Activated naive CD8-positive, alpha-beta T cell treated with anti-CD3 and anti-CD28 coated beads, Interleukin-2, amount 10 ng/mL, durations not matched to agents 7 days and 5 days (primary cell): ENCODE measurements around the gene TRAF2. TPM values are rescaled to one million over a fixed set of nuclear protein-coding genes. Genes with fewer than 3 reads are reported as not detected.

Experiments used
- ATAC-seq: fragments of 150-1000 bp; cut with Tn5 transposase; one replicate; pipeline ENCODE4 v1.10.0; 2021; ENCODE audit warnings: low read depth, moderate library complexity
- POLR2A ChIA-PET: fragments of 350-600 bp; sonication (Branson Sonifier 250); formaldehyde crosslinking; loops from one replicate; lab custom pipeline; 2021; ENCODE audit warnings: antibody characterized with exemption; lab: Charles Lee
- DNase-seq: peaks from one replicate; pipeline ENCODE4 v3.0.0; 2021
- H3K27ac Mint-ChIP-seq: one replicate; pipeline ENCODE4 v1.8.0; 2022; ENCODE audit warnings: mild to moderate bottlenecking, mixed read lengths
- H3K27me3 Mint-ChIP-seq: one replicate; pipeline ENCODE4 v1.8.0; 2022; ENCODE audit warnings: mild to moderate bottlenecking, moderate library complexity, mixed read lengths
- H3K36me3 Mint-ChIP-seq: one replicate; pipeline ENCODE4 v1.8.0; 2021; ENCODE audit warnings: mild to moderate bottlenecking, mixed read lengths
- H3K4me1 Mint-ChIP-seq: one replicate; pipeline ENCODE4 v1.8.0; 2021; ENCODE audit warnings: mixed read lengths
- H3K4me3 Mint-ChIP-seq: one replicate; pipeline ENCODE4 v1.8.0; 2022; ENCODE audit warnings: mild to moderate bottlenecking, moderate library complexity, mixed read lengths
- H3K9me3 Mint-ChIP-seq: one replicate; pipeline ENCODE4 v1.8.0; 2021; ENCODE audit warnings: mixed read lengths
- total RNA-seq, 2 experiments: library from RNA; stranded (reverse); gene quantifications; one replicate each; pipeline ENCODE4 v1.2.3, GENCODE V29; 2021

TRAF2 gene
- total RNA-seq, 2 experiments from 2014 or later, result 44.0 to 52.1 TPM

DNA sequence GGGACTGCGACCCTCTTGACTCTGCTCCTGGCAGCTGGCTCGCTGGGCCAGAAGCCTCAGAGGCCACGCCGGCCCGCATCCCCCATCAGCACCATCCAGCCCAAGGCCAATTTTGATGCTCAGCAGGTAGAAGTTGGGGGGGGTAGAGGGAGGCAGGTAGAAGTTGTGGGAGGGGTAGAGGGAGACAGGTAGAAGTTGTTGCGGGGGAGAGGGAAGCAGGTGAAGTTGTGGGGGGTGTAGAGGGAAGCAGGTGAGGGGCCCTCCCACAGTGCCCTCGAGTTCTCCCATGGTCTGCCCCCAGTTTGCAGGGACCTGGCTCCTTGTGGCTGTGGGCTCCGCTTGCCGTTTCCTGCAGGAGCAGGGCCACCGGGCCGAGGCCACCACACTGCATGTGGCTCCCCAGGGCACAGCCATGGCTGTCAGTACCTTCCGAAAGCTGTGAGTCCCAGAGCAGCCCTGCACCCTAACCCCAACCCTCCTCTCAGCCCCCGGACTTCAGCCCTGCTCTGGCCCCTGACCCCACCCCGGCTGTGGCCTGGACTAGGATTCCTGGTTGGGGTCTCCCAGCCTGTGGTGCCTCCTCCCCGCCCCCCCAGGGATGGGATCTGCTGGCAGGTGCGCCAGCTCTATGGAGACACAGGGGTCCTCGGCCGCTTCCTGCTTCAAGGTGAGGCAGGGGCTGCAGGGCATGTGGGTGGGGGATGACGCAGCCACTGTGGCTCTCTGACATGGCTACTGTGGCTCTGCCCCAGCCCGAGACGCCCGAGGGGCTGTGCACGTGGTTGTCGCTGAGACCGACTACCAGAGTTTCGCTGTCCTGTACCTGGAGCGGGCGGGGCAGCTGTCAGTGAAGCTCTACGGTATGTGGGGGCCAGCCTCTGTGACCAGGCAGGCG is 59.3 kb downstream of the TRAF2 start:
- no peaks in the 10 kb centered on the region for H3K27me3 Mint-ChIP-seq
- POLR2A ChIA-PET, result interaction anchor here (0.6 to 2.1 kb wide), 3 partner anchors 17 to 51 kb away, joined by 3 to 8 read pairs (median 4); partner anchors contain the start of gene CLIC3
- peak overlapping the region; percentile 86 for H3K27ac Mint-ChIP-seq

DNA sequence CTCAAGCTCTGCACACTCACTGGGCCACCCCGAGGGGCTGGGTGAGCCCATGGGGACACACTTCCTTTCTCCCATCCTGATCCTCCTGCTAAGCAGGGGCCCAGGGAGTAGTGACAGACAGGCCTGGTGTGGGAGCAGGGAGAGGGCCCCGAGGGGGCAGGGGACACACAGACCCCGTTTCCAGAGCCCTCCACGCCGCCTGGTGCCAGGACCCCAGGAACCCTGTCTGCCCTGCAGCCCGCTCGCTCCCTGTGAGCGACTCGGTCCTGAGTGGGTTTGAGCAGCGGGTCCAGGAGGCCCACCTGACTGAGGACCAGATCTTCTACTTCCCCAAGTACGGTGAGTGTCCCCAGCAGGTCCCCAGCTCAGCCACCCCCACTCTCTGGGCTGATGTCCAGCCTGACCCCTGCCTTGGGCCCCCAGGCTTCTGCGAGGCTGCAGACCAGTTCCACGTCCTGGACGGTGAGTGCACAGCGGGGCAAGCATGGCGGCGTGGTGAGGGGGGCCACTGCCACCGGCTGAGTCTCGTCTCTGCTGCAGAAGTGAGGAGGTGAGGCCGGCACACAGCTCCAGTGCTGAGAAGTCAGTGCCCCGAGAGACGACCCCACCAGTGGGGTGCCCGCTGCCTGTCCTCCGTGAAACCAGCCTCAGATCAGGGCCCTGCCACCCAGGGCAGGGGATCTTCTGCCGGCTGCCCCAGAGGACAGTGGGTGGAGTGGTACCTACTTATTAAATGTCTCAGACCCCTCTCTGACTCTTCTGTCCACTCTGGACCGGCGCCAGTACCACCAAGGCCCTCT is 60.1 kb downstream of the TRAF2 start:
- no peak overlapping the region for H3K4me3 Mint-ChIP-seq
- DNase-seq (no peak), ATAC-seq (no peak)
- peaks cover 3% of the 10 kb centered on the region for H3K36me3 Mint-ChIP-seq
- peaks cover 4% of the 10 kb centered on the region for H3K4me1 Mint-ChIP-seq
- POLR2A ChIA-PET, result no interaction called here
- H3K27me3 Mint-ChIP-seq, result no peaks in the 10 kb centered on the region
- no peak overlapping the region for H3K27ac Mint-ChIP-seq
- H3K9me3 Mint-ChIP-seq, result no peaks in the 10 kb centered on the region

More for the DNA sequence above, 59.3 kb downstream of the TRAF2 start:
- Mint-ChIP-seq H3K36me3 (peaks cover 3% of the 10 kb centered on the region), H3K4me3 (no peak overlapping the region), H3K4me1 (peaks cover 4% of the 10 kb centered on the region), H3K9me3 (no peaks in the 10 kb centered on the region)
- DNase-seq, result no peak
- no peak for ATAC-seq

DNA sequence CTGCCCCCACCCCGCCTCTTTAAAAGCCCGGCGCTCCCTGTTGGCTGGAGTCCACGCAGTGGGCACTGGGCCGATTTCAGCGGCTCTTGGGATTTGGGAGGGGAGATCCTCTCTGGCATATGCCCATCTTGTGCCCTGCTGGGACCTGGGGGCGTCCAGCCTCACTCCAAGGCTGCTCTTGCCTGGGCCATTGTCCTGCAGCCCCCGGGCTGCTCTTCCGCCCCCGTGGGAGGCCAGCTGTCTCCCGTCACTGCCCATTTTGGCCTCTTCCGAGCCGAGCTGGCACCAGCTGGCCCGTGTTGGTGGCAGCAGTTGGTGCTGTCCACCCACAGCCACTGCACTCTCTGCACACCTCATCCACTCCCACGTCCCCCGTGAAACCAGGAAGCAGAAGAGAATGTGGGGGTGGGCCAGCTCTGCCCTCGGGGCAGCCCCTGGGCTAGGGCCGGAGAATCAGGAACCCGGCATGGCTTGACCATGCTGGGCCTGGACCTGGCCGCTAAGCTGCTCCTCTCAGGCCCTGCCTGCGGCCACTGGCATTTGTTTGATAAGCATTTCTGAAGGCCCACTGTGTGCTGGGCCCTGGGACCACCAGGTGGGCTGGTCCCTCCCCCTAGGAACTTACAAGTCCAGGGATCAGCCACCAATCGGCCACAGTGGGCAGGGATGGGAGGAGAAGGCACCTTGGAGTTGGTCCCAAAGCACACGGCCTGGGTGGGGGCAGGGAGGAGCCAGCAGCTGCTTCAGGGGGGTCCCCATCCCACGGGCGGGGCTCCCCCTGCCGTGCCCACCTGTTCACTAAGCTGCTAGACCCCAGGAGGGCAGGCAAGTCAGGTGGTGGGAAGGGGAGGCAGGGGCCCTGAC is 60.9 kb downstream of the TRAF2 start:
- DNase-seq (no peak), ATAC-seq (no peak)
- H3K27ac Mint-ChIP-seq, result peak overlapping the region; percentile 21
- H3K4me3 Mint-ChIP-seq, result no peak overlapping the region
- POLR2A ChIA-PET, result interaction anchor here (0.9 to 1.5 kb wide), 8 partner anchors 28 to 139 kb away, joined by 3 to 15 read pairs (median 4); partner anchors contain the start of genes CLIC3, MAN1B1 and TRAF2
- H3K9me3 Mint-ChIP-seq, result no peaks in the 10 kb centered on the region
- no peaks in the 10 kb centered on the region for H3K36me3 Mint-ChIP-seq
- H3K27me3 Mint-ChIP-seq, result no peaks in the 10 kb centered on the region
- H3K4me1 Mint-ChIP-seq, result peaks cover 4% of the 10 kb centered on the region

DNA sequence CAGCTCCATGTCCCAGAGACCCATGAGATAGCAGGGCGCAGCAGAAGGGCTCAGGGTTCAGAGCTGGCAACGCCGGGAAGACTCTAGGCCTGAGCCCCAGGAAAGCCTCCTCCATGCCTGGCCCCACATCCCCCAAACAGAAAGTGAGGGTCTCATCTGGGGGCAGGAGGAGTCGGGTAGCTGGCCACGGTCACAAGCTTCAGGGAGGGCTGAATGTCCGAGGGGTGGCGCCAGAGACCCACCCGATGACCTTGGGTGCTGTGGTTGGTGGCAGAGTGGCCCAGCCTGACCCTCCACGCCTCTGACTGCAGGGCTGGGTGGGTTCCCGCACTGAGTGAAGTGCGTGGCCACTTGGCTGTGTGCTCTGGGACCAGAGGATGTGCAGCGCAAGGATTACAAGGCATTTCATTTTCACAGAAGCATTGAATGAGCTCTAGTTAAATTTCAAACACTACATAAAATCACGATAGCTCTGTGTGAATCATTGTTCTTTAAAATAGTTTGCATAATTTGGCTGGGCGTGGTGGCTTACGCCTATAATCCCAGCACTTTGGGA is 61.7 kb downstream of the TRAF2 start:
- Mint-ChIP-seq H3K27ac (peak overlapping the region; percentile 51), H3K4me1 (peaks cover 4% of the 10 kb centered on the region), H3K4me3 (peak overlapping the region; percentile 8), H3K27me3 (no peaks in the 10 kb centered on the region), H3K36me3 (no peaks in the 10 kb centered on the region), H3K9me3 (no peaks in the 10 kb centered on the region)
- POLR2A ChIA-PET, result interaction anchor here (0.6 to 1.5 kb wide), 12 partner anchors 27 to 181 kb away, joined by 3 to 15 read pairs (median 4); partner anchors contain the start of genes CLIC3, FUT7, MAN1B1 and TRAF2
- DNase-seq (no peak), ATAC-seq (no peak)

DNA sequence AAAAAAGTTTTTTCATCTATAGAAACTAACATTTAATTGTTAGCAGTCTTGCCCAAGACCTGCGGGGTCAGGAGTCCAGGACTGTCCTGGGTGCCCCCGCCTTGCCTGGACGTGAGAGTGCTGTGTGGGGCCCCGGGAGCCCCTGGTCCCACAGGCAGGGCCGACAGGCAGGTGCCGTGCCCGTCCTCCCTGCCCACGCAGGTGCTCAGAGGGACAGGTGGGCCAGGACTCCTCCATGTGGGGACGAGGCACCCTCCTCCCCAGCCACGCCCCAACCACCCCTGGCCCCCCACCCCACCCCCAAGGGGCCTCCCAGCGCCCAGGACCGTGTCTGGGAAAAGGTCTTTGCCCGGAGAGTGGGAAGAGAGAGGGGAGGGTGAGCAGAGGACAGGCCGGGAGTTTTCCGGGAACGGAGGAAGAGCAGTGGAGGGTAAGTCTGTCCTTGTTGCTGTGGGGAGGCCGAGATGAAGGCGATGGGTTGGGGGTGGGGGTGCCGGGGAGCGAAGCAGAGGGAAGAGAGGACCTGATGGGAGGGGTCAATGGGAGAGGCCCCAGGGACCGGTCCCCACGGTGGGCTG is 63.0 kb downstream of the TRAF2 start:
- peak overlapping the region; percentile 89 for H3K4me3 Mint-ChIP-seq
- H3K36me3 Mint-ChIP-seq, result no peaks in the 10 kb centered on the region
- H3K27ac Mint-ChIP-seq, result peak overlapping the region; percentile 81
- DNase-seq (no peak), ATAC-seq (no peak)
- POLR2A ChIA-PET, result interaction anchor here (0.6 to 2.4 kb wide), 5 partner anchors 11 to 78 kb away, joined by 3 to 10 read pairs (median 5); partner anchors contain the start of gene PAXX
- no peaks in the 10 kb centered on the region for H3K27me3 Mint-ChIP-seq
- peaks cover 4% of the 10 kb centered on the region for H3K4me1 Mint-ChIP-seq
- no peaks in the 10 kb centered on the region for H3K9me3 Mint-ChIP-seq

DNA sequence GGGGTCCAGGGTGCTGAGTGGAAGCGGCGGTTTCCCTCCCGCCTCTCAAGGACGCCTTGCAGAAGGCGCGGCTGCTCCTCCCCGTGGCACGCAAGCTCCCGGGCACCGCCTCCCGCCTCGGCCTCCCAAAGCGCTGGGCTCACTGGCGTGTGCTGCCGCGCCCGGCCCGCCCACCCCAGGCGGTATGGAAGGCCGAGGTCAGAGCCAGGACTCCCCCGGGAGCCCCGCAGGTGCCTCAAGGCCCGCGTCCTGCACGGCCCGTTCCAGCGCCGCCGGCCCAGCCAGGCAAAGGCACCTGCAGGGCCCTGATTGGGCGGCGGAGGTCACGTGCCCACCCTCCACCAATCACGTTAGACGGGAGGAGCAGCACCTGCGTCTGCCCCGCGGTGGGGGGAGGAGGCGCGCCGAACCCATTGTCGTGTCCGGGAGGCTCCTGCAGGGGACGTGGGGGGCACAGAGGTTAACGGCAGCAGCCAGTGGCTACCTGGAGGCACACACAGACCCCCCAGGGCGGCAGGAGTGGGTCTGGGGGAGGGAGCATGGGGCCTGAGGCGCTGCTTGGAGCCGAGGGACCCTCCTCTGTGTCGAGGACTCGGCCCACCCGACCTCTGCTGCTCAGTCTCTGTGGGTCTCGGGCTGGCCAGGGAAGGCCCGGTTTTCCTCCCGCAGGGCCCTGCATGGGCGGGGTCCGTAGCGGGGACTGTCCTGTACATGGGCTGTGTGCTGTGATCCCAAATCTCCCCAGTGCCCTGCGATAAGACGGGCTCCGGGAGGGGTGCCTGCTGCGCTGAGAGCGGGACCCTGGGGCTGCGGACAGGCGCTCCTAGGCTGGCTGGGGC is 63.7 kb downstream of the TRAF2 start:
- POLR2A ChIA-PET, result interaction anchor here (0.6 to 2.4 kb wide), 5 partner anchors 10 to 77 kb away, joined by 3 to 10 read pairs (median 5); partner anchors contain the start of gene PAXX

DNA sequence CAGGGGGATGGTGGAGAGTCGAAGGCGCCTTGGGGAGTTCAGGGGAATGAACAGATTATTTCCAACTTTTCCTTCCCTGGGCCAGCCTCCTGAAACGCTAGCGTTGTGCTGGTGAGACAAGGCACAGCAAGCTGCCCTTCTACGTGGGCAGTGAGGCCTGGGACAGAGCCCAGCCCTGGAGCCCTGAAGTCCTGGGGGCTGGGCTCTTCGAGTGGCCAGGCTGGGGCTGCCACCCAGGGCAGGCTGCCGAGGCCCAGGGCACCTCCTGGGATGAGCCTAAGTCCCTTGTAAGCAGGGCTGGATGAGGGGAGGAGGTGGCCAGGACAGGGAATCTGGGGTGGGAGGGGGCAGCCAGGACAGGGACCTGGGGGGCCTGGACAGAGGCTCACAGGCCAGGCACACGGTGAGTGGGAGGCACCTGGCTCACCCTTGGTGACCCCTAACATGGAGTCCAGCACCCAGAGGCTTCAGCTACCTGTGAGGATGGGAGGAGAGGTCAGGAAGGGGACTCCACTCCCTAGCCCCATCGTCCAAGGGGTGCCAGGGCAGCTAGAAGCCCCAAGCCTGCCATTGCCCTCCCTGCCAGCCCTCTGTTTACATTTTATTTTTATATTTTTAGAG is 64.5 kb downstream of the TRAF2 start:
- H3K4me3 Mint-ChIP-seq, result peak overlapping the region; percentile 85
- H3K4me1 Mint-ChIP-seq, result peaks cover 1% of the 10 kb centered on the region
- H3K36me3 Mint-ChIP-seq, result no peaks in the 10 kb centered on the region
- no peak for DNase-seq
- no peak for ATAC-seq
- H3K27me3 Mint-ChIP-seq, result no peaks in the 10 kb centered on the region
- POLR2A ChIA-PET, result interaction anchor here (1.9 to 2.4 kb wide), 3 partner anchors 9 to 42 kb away, joined by 5 to 10 read pairs (median 8); partner anchors contain the start of gene PAXX
- H3K9me3 Mint-ChIP-seq, result no peaks in the 10 kb centered on the region
- H3K27ac Mint-ChIP-seq, result peak overlapping the region; percentile 90

More for the DNA sequence above, 63.7 kb downstream of the TRAF2 start:
- peak; percentile 96 for DNase-seq
- Mint-ChIP-seq H3K4me3 (peak overlapping the region; percentile 89), H3K27me3 (no peaks in the 10 kb centered on the region), H3K4me1 (peaks cover 1% of the 10 kb centered on the region), H3K9me3 (no peaks in the 10 kb centered on the region), H3K36me3 (no peaks in the 10 kb centered on the region), H3K27ac (peak overlapping the region; percentile 90)
- ATAC-seq, result peak; percentile 96

DNA sequence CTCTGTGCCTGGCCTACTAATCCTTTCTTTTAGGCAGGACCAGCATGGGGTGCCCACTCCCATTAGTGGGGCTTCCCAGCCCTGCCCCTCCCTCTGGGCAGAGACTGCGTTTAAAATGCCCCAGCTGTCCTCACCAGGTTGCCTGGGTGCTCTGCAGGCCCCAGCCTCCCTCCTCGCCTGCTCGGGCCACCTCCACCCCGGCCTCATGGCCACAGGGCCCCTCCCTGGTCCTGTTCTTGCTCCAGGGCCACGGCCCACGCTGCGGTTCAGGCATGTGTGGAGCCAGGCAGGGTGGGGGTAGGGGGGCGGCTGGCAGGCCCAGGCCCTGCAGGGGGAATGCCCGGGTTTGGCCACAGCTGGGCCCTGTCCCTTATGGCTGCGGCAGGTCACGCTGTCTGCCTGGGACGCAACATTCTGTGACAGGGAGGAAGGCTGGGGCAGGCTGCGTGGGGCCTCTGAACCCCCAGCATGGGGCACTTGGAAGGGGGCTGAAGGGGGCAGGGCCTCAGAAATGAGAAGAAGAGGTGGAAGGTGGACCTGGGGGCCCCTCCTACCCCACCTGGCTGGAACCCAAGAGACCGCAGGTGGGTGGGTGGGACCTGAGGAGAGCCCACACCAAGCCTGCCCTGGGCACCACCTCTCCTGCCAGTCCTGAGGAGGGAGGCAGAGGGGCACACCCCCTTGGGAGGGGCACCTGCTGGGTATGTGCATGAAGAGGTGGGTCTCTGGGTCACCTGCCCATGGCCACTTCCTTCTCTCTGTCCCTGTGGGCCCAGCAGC is 65.4 kb downstream of the TRAF2 start, which contains the start of gene LCN12:
TSS of gene LCN12 (plus strand) at position 733 of the 780 bp plus-strand sequence. CDS start 55 bp downstream, outside the sequence.
- no peak within 1 kb of the TSS for H3K27ac Mint-ChIP-seq
- peaks cover 1% of the 10 kb centered on the region for H3K4me1 Mint-ChIP-seq
- POLR2A ChIA-PET, result interaction anchor here (1.2 to 2.4 kb wide), 2 partner anchors 19 to 41 kb away, joined by 3 to 10 read pairs; partner anchors contain the start of gene PAXX
- H3K9me3 Mint-ChIP-seq, result peaks cover 4% of the 10 kb centered on the region
- no peaks in the 10 kb centered on the region for H3K27me3 Mint-ChIP-seq
- DNase-seq (no peak), ATAC-seq (no peak)
- no peak within 1 kb of the TSS for H3K4me3 Mint-ChIP-seq
- peaks cover 2% of the 10 kb centered on the region for H3K36me3 Mint-ChIP-seq

DNA sequence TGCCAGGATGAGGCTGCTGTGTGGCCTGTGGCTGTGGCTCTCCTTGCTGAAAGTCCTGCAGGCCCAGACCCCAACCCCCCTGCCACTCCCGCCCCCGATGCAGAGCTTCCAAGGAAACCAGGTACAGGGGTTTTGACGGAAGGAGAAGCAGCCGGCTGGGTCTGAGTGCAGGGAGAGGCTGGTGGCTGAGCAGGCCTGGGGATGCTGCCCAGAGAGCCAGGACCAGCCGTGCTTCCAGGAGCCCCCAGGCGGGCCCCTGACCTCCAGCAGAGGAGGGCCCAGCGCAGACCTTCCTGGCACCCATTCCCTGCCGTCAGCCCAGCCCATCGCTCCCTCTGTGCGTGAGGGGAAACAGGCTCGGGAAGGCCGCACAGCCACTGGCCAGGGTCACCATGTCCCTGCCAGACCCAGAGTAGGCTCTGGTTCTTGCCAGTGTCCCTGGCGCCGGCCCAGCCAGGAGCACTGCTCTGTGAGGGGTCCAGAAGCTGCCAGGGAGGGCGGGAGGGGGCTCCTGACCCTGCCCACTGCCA is 66.1 kb downstream of the TRAF2 start:
- no peak for ATAC-seq
- POLR2A ChIA-PET, result interaction anchor here (1.2 kb wide), 1 partner anchor 19 kb away, joined by 3 read pairs; no protein-coding TSS in a partner anchor
- no peak for DNase-seq
- Mint-ChIP-seq H3K36me3 (peaks cover 3% of the 10 kb centered on the region), H3K27me3 (no peaks in the 10 kb centered on the region), H3K4me1 (peaks cover 1% of the 10 kb centered on the region), H3K27ac (no peak overlapping the region), H3K4me3 (no peak overlapping the region), H3K9me3 (peaks cover 5% of the 10 kb centered on the region)
